ENCODE data around the gene ARHGEF17.

DNA sequence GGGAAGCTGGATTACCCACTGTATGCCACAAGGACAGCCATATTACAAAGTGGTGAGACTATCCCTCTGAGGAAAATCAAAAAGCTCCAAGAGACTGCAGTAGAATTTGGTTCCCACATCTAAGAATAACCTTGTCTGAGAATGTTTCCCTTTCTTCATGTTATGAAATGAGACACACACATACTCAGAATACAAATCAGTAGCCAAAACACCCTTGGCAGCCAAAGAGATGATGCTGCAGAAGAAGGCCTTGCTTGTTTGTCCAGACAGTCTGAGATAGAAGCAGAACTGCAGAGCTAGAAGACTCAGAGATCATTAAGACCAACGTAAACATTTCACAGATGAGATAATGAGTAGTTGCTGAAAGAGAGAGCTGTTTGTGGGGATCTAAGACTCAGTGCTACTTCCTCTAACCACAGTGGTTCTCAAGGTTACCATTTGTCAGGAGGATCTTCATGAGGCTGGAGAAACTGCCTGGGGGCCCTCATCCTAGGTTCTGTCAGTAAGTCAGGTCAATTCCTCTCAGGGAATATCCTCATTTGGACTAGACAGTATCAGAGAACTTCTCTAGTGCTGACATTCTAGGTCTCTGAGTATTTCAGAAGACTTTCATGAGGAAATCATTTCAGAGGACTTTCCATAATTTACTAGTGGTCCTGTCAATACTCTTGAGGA, 107.0 kb downstream of the ARHGEF17 start:
- TF ChIP-seq, protein P1, sequence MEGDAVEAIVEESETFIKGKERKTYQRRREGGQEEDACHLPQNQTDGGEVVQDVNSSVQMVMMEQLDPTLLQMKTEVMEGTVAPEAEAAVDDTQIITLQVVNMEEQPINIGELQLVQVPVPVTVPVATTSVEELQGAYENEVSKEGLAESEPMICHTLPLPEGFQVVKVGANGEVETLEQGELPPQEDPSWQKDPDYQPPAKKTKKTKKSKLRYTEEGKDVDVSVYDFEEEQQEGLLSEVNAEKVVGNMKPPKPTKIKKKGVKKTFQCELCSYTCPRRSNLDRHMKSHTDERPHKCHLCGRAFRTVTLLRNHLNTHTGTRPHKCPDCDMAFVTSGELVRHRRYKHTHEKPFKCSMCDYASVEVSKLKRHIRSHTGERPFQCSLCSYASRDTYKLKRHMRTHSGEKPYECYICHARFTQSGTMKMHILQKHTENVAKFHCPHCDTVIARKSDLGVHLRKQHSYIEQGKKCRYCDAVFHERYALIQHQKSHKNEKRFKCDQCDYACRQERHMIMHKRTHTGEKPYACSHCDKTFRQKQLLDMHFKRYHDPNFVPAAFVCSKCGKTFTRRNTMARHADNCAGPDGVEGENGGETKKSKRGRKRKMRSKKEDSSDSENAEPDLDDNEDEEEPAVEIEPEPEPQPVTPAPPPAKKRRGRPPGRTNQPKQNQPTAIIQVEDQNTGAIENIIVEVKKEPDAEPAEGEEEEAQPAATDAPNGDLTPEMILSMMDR (conservative IDR thresholded peaks at IDR 0.05; ENCODE audit: low read depth, low read length) = no peak
- TF ChIP-seq EZH2 (IDR thresholded peaks at IDR 0.05; ENCODE audit: borderline replicate concordance, low read depth, low read length, poor library complexity, severe bottlenecking) = no peak

Measured in A673 (cell line).